Endodermal cell (in vitro differentiated cells): Measurements from ENCODE around the gene TEX48. TPM values are rescaled to one million over a fixed set of nuclear protein-coding genes. Genes with fewer than 3 reads are reported as not detected.

ENCODE experiments used
- DNase-seq: peaks from one replicate; pipeline ENCODE4 v3.0.0-alpha.2; 2017
- H3K27ac ChIP-seq: 2 replicates; pipeline ENCODE4 v1.5.1; 2013; ENCODE audit warnings: mild to moderate bottlenecking, low read depth, low read length, moderate library complexity
- H3K27me3 ChIP-seq: 2 replicates; pipeline ENCODE4 v1.6.1; 2013; ENCODE audit warnings: mild to moderate bottlenecking, low read length, moderate library complexity; ENCODE audit not compliant: insufficient read depth, control insufficient read depth, poor library complexity, severe bottlenecking
- H3K36me3 ChIP-seq: 2 replicates; pipeline ENCODE4 v1.7.0; 2013; ENCODE audit warnings: mild to moderate bottlenecking, low read length, moderate library complexity; ENCODE audit not compliant: control insufficient read depth, insufficient read depth
- H3K4me1 ChIP-seq: one replicate; pipeline ENCODE4 v1.7.0; 2013; ENCODE audit warnings: low read length; ENCODE audit not compliant: control insufficient read depth, insufficient read depth
- H3K4me3 ChIP-seq: 2 replicates; pipeline ENCODE4 v1.5.1; 2013; ENCODE audit warnings: mild to moderate bottlenecking, low read length, moderate library complexity
- H3K9ac ChIP-seq: 2 replicates; pipeline ENCODE4 v1.6.1; 2013; ENCODE audit warnings: mild to moderate bottlenecking, low read length, moderate library complexity; ENCODE audit not compliant: poor library complexity, severe bottlenecking; ENCODE audit errors: extremely low read depth
- H3K9me3 ChIP-seq: 2 replicates; pipeline ENCODE4 v1.6.1; 2013; ENCODE audit warnings: mild to moderate bottlenecking, low read length, moderate library complexity; ENCODE audit not compliant: control insufficient read depth
- H3K27ac Mint-ChIP-seq: 2 replicates; pipeline ENCODE4 v1.8.0; 2020; ENCODE audit warnings: mixed read lengths
- H3K27me3 Mint-ChIP-seq: 2 replicates; pipeline ENCODE4 v1.8.0; 2021; ENCODE audit warnings: mild to moderate bottlenecking, mixed read lengths; ENCODE audit not compliant: insufficient read depth
- H3K36me3 Mint-ChIP-seq: 2 replicates; pipeline ENCODE4 v1.8.0; 2020; ENCODE audit warnings: low read depth, mixed read lengths
- H3K4me1 Mint-ChIP-seq: 2 replicates; pipeline ENCODE4 v1.8.0; 2020; ENCODE audit warnings: mixed read lengths
- H3K4me3 Mint-ChIP-seq: 2 replicates; pipeline ENCODE4 v1.8.0; 2020; ENCODE audit warnings: mild to moderate bottlenecking, moderate library complexity, mixed read lengths
- H3K9me3 Mint-ChIP-seq: 2 replicates; pipeline ENCODE4 v1.8.0; 2020; ENCODE audit warnings: mild to moderate bottlenecking, mixed read lengths
- WGBS, 2 experiments: methylation state at CpG; one replicate each; pipeline versions ENCODE4 v1.1.5 to v1.1.7; 2013; ENCODE audit warnings: missing lambda C conversion rate in 2 of 2, mixed read lengths in 1 of 2; ENCODE audit not compliant: insufficient coverage in 1 of 2, insufficient read length in 1 of 2; 5-methylcytosine and 5-hydroxymethylcytosine counted together
- total RNA-seq, 2 donors: library from RNA; stranded (reverse); fragmentation: NEBNext Ultra II Directional in 1 of 2; extraction: Animal tissue kit (Norgen Biotek cat#: 25700) in 1 of 2; gene quantifications; 2 replicates in 1 of 2; 3 replicates in 1 of 2; pipeline ENCODE4 v1.2.1, GENCODE V29; 2021
- TF ChIP-seq, protein P1 (sequence below): fragments of 200-600 bp; sonication (generic); conservative IDR thresholded peaks from 2 replicates; pipeline ENCODE4 v1.5.0; 2021; ENCODE audit warnings: antibody characterized with exemption, mild to moderate bottlenecking

Gene TEX48
- total RNA-seq, 2 donors from 2014 or later, result not detected

DNA sequence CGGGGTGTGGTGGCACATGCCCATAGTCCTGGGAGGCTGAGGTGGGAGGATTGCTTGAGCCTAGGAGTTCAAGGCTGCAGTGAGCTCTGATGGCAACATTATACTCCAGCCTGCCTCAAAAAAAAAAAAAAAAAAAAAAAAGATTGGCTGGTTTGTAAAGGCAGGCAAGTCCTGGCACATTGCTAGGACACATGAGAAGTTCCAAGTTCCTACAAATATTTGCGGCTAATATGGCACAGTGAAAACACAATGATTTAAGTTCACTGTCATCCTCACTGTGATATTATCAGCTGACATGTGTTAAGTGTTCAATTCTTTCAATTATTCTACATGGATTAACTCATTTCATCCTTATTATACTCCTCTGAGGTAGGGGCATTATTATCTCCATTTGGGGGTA is 50.8 kb downstream of the TEX48 start:
- 0% methylated on average over 2 of the region's 2 CpGs for WGBS, 2 experiments
- TF ChIP-seq, protein P1, sequence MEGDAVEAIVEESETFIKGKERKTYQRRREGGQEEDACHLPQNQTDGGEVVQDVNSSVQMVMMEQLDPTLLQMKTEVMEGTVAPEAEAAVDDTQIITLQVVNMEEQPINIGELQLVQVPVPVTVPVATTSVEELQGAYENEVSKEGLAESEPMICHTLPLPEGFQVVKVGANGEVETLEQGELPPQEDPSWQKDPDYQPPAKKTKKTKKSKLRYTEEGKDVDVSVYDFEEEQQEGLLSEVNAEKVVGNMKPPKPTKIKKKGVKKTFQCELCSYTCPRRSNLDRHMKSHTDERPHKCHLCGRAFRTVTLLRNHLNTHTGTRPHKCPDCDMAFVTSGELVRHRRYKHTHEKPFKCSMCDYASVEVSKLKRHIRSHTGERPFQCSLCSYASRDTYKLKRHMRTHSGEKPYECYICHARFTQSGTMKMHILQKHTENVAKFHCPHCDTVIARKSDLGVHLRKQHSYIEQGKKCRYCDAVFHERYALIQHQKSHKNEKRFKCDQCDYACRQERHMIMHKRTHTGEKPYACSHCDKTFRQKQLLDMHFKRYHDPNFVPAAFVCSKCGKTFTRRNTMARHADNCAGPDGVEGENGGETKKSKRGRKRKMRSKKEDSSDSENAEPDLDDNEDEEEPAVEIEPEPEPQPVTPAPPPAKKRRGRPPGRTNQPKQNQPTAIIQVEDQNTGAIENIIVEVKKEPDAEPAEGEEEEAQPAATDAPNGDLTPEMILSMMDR, result no peak
- Mint-ChIP-seq H3K27me3 (no peaks in the 10 kb centered on the region), H3K36me3 (peaks cover 38% of the 10 kb centered on the region), H3K27ac (no peak overlapping the region), H3K4me3 (no peak overlapping the region), H3K4me1 (no peaks in the 10 kb centered on the region), H3K9me3 (no peaks in the 10 kb centered on the region)
- H3K36me3 ChIP-seq, result peaks cover 28% of the 10 kb centered on the region
- H3K9me3 ChIP-seq, result no peaks in the 10 kb centered on the region
- no peak overlapping the region for H3K9ac ChIP-seq
- no peak overlapping the region for H3K27ac ChIP-seq
- no peaks in the 10 kb centered on the region for H3K27me3 ChIP-seq
- no peak for DNase-seq
- no peak overlapping the region for H3K4me3 ChIP-seq
- H3K4me1 ChIP-seq, result no peaks in the 10 kb centered on the region

DNA sequence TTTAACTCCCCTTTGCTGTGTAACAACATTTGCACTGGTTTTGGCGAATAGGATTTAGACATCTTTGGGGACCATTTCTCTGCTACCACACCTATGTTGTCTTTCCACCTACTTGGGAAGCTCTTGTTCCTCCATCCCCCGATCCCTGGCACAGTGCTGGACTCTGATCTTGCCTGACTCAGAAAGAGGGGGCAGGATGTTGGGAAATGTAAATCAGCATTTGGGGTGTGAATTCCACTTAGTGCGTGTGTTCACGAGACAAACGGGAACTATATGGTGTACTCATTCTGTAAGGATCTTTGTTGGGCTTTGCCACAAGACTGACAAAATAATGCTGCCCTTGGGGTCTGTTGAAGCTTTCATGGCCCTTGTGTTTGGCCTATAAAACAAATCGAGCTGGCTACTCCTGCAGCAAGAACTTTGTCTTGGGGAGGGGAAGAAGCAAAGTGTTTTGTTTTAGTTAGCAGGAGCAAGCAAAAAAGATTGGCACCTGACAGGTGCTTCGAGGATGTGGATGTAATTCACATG is 52.4 kb downstream of the TEX48 start:
- H3K9me3 ChIP-seq, result no peaks in the 10 kb centered on the region
- no peak overlapping the region for H3K9ac ChIP-seq
- H3K27ac ChIP-seq, result no peak overlapping the region
- H3K4me1 ChIP-seq, result no peaks in the 10 kb centered on the region
- TF ChIP-seq, protein P1, result no peak
- H3K27ac Mint-ChIP-seq, result no peak overlapping the region
- H3K36me3 ChIP-seq, result peaks cover 28% of the 10 kb centered on the region
- H3K4me3 Mint-ChIP-seq, result no peak overlapping the region
- H3K27me3 ChIP-seq, result no peaks in the 10 kb centered on the region
- H3K9me3 Mint-ChIP-seq, result no peaks in the 10 kb centered on the region
- H3K4me3 ChIP-seq, result no peak overlapping the region
- 92 to 95% methylated on average over 5 to 7 of the region's 7 CpGs for WGBS, 2 experiments
- H3K36me3 Mint-ChIP-seq, result peaks cover 34% of the 10 kb centered on the region
- no peaks in the 10 kb centered on the region for H3K4me1 Mint-ChIP-seq
- DNase-seq, result no peak
- H3K27me3 Mint-ChIP-seq, result no peaks in the 10 kb centered on the region

DNA sequence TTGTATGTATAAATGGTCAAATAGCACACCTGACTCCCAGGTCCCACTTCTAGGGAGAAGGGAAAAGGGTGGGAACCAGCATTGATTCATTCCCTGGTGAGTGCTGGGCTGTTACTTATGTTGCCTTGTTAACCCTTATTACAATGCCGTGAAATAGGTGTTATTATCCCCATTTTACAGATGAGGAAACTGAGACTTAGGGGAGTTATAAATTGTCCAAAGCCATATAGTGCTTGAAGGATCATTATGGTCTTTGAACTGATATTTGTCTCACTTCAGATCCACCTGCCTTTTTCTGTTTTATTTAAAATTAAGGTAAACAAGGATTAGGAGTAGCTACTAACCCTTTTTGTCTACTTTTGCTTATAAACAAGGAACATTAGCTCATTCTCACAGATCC is 54.4 kb downstream of the TEX48 start:
- Histone ChIP-seq H3K27ac (no peak overlapping the region), H3K27me3 (no peaks in the 10 kb centered on the region), H3K9ac (no peak overlapping the region), H3K4me3 (no peak overlapping the region), H3K36me3 (peaks cover 18% of the 10 kb centered on the region), H3K4me1 (no peaks in the 10 kb centered on the region), H3K9me3 (no peaks in the 10 kb centered on the region)
- 86 to 95% methylated on average over 1 of the region's 1 CpG for WGBS, 2 experiments
- Mint-ChIP-seq H3K9me3 (no peaks in the 10 kb centered on the region), H3K27ac (no peak overlapping the region), H3K27me3 (no peaks in the 10 kb centered on the region), H3K4me1 (no peaks in the 10 kb centered on the region), H3K36me3 (peaks cover 32% of the 10 kb centered on the region), H3K4me3 (no peak overlapping the region)
- TF ChIP-seq, protein P1, result no peak
- DNase-seq, result no peak
